ENCODE data around the gene NUMBL.
"Not testable (repeated sequence)": the region's sequence is repeated elsewhere in the genome, so short reads cannot be mapped to it uniquely, and the experiment has no call there.

Gene NUMBL

DNA sequence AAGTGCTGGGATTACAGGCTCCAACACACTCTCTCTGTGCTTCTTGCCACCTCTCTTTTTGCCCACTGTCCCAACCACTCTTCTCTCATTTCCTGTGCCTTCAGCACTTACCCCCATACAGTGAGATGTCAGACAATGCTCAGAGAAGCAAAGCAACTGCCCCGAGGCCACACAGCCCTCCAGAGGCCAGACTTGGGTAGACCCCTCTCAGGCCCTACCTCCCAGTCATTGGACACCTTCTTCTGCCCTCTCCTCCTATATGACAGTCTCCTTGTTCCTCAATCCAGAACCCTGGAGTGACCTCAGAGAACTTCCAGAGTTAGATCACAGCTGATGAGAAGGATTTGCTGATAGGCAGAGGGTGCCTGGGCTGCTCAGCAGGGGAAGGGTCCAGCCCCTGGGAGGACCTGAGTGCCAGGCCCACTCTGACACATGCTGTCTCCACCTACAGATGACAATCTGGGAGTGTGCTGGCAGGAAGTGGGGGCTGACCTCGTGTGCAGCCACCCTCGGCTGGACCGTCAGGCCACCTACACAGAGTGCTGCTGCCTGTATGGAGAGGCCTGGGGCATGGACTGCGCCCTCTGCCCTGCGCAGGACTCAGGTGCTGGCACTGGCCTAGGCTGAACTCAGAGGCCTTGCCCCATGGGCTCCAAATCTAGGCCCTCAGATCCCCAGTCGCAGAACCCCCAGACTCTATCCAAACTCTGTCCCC, 64.9 kb downstream of the NUMBL start:
- DNase-seq = no peak

GRCh38 chr19:40624369-40625153, 65.9 kb downstream of the NUMBL start:
- not testable (repeated sequence) for DNase-seq

DNA sequence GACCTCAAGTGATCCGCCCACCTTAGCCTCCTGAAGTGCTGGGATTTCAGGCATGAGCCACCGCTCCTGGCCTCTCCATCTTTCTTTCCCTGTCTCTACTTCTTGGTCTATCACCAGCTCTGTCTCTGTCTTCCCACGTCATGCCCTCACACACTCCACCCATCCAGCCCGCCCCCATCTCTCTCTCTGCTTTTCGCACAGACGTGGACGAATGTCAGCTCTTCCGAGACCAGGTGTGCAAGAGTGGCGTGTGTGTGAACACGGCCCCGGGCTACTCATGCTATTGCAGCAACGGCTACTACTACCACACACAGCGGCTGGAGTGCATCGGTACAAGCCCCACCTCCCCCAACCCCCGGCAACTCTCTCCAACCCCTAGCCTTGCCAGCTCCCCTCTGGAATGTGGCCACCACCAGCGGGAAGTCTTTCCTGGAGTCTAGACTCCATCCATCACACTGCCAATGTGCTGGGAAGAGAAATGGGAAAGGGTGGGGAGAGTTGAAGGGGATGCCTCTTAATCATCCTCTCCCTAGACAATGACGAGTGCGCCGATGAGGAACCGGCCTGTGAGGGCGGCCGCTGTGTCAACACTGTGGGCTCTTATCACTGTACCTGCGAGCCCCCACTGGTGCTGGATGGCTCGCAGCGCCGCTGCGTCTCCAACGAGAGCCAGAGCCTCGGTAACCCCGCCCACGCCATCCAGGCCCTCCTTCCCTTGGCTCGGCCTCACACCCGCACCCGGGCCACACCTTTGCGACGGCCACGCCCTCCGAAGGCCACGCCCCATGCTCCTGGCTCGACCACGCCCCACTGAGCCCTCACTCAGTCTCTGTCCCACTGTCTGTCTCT, 66.8 kb downstream of the NUMBL start:
- peak; percentile 88 for DNase-seq

DNA sequence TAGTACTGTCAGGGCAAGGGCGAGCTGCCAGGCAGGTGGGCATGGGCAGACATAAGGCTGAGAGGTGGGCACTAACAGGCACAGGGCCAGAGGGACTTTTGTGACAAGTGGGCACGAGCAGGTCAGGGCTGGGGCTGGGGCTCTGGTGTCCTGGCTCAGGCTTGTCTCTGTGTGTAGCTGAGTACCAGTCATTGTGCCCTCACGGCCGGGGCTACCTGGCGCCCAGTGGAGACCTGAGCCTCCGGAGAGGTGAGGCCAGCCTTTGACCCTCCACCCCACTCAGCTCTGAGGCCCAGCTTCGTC, 67.7 kb downstream of the NUMBL start:
- no peak for DNase-seq

- no peak for DNase-seq
These were observed 68.3 kb downstream of the NUMBL start for GRCh38 chr19:40621966-40622772.

DNA sequence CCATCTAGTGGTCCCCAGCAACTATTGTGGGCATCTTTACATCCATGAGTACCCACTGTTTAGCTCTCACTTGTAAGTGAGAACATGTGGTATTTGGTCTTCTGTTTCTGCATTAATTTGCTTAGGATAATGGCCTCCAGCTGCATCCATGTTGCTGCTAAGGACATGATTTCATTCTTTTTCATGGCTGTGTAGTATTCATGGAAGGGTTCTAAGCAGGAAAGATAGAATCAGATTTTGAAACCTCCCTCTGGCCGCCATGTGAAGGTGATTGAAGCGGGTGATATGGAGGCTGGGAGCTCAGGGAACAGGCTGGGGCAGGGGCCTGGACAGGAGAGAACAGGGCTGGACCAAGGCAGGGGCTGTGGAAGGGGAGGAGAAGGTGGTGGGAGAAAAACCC, 69.2 kb downstream of the NUMBL start:
- no peak for DNase-seq

- no peak for DNase-seq
These were observed 70.3 kb downstream of the NUMBL start for GRCh38 chr19:40620161-40620485.

DNA sequence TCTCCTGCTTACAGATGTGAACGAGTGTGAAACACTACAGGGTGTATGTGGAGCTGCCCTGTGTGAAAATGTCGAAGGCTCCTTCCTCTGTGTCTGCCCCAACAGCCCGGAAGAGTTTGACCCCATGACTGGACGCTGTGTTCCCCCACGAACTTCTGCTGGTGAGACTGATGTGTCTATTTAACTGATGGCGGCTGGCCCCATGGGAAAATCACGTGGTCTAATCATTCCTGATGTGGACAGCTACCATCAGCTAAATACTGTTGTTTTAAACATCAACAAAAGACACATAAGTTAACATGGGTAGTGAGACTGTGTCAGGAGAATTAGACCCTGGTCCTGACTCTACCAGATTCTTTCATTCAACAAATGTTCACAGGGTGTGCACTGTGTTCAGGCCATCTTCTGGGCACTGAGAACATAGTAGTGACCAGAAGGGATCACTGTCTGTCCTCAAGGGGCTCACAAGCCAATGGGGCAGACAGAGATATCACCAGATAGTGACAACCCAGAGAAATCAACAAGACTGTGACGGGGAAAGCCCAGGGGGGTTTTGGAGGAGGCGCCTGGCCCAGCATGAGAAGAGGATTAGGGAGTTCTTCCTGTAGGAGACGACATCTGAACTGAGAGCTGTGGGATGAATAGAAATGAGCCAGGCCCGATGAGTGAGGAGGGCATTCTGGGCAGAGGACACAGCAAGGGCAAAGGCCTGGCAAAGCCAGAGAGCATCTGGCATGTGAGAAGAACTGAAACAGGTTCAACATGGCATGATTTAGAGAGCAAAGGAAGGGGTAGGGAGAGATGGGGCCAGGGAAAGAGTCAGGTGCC, 70.9 kb downstream of the NUMBL start:
- no peak for DNase-seq

DNA sequence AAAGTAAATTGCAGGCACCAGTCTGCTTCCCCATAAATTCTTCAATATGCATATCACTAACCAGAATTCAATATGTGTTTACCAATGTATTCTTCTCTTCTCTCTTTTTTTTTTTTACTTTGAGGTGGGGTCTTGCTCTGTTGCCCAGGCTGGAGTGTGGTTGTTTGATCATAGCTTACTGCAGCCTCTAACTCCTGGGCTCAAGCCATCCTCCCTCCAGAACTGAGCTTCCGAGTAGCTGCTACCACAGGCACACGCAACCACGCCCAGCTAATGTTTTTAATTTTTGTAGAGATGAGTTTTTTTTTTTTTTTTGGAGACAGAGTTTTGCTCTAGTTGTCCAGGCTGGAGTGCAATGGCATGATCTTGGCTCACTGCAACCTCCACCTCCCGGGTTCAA, 72.5 kb downstream of the NUMBL start:
- DNase-seq = no peak

DNA sequence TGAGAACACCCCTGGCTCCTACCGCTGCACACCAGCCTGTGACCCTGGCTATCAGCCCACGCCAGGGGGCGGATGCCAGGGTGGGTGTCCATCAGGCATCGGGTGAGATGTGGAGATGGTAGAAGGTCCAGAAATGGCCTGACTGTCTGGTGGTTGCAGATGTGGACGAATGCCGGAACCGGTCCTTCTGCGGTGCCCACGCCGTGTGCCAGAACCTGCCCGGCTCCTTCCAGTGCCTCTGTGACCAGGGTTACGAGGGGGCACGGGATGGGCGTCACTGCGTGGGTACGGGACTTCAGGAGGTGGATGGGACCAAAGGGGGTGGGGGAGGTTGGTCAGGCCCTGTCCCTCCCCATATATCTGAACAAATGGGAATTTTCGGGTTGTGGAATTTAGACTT, 73.5 kb downstream of the NUMBL start:
- DNase-seq = no peak

GRCh38 chr19:40616178-40616577, 74.3 kb downstream of the NUMBL start:
- no peak for DNase-seq

Measured in NCI-H510A treated with DMSO at 0.1 percent for 48 hours (cell line).